Neural cell (in vitro differentiated cells): Measurements from ENCODE around the gene F13B. TPM values are rescaled to one million over a fixed set of nuclear protein-coding genes. Genes with fewer than 3 reads are reported as not detected.

Experiments used
- H2AFZ ChIP-seq: fragments of 200-600, 300-800 bp; sonication (generic), shearing (Covaris generic); 2 replicates; pipeline ENCODE4 v1.6.0; 2014; ENCODE audit warnings: low read depth, mild to moderate bottlenecking, antibody characterized with exemption, low read length, moderate library complexity
- H3F3A ChIP-seq: fragments of 200-600 bp; shearing (Covaris generic); 2 replicates; pipeline ENCODE4 v1.6.1; 2016; ENCODE audit warnings: mild to moderate bottlenecking, moderate library complexity, mixed read lengths, antibody characterized with exemption, low read length; ENCODE audit not compliant: insufficient read depth, poor library complexity, severe bottlenecking
- H3K27ac ChIP-seq: fragments of 200-600, 300-800 bp; sonication (generic), shearing (Covaris generic); 2 replicates; pipeline ENCODE4 v1.5.1; 2014; ENCODE audit warnings: mild to moderate bottlenecking, low read length, moderate library complexity
- H3K27me3 ChIP-seq: fragments of 300-800, 200-600 bp; sonication (generic), shearing (Covaris generic); 2 replicates; pipeline ENCODE4 v1.6.0; 2014; ENCODE audit warnings: mild to moderate bottlenecking, low read depth, low read length, moderate library complexity; ENCODE audit not compliant: insufficient read depth
- H3K36me3 ChIP-seq: fragments of 300-800, 200-600 bp; sonication (generic), shearing (Covaris generic); 2 replicates; pipeline ENCODE4 v1.5.1; 2014; ENCODE audit warnings: mild to moderate bottlenecking, antibody characterized with exemption, low read length, moderate library complexity; ENCODE audit not compliant: insufficient read depth
- H3K4me2 ChIP-seq: fragments of 300-800, 200-600 bp; sonication (generic), shearing (Covaris generic); 2 replicates; pipeline ENCODE4 v1.6.0; 2014; ENCODE audit warnings: mild to moderate bottlenecking, low read length
- H3K4me3 ChIP-seq: fragments of 300-800, 200-600 bp; sonication (generic), shearing (Covaris generic); 2 replicates; pipeline ENCODE4 v1.5.1; 2014; ENCODE audit warnings: mild to moderate bottlenecking, low read length, moderate library complexity
- H3K79me2 ChIP-seq: fragments of 200-600 bp; shearing (Covaris generic); replicated peaks from 2 replicates; pipeline ENCODE4 v1.6.0; 2014; ENCODE audit warnings: mild to moderate bottlenecking, low read length, moderate library complexity; ENCODE audit not compliant: insufficient read depth
- H3K9ac ChIP-seq: fragments of 300-800, 200-600 bp; sonication (generic), shearing (Covaris generic); 2 replicates; pipeline ENCODE4 v1.6.1; 2016; ENCODE audit warnings: mild to moderate bottlenecking, low read length, mixed read lengths
- H3K9me2 ChIP-seq: fragments of 200-600 bp; shearing (Covaris generic); 2 replicates; pipeline ENCODE4 v1.6.1; 2016; ENCODE audit warnings: mild to moderate bottlenecking, low read length, mixed read lengths; ENCODE audit not compliant: insufficient read depth
- H3K9me3 ChIP-seq: fragments of 200-600, 300-800 bp; sonication (generic), shearing (Covaris generic); 2 replicates; pipeline ENCODE4 v1.6.1; 2016; ENCODE audit warnings: mild to moderate bottlenecking, mixed run types, low read length, moderate library complexity, mixed read lengths
- H4K20me1 ChIP-seq: fragments of 200-600 bp; shearing (Covaris generic); 2 replicates; pipeline ENCODE4 v1.6.1; 2016; ENCODE audit warnings: mild to moderate bottlenecking, mixed run types; ENCODE audit not compliant: insufficient read depth
- EP300 ChIP-seq: fragments of 450-650 bp; conservative IDR thresholded peaks from 2 replicates; pipeline ENCODE4 v1.6.1; 2014; ENCODE audit warnings: antibody characterized with exemption, mild to moderate bottlenecking, moderate library complexity; ENCODE audit not compliant: poor library complexity, severe bottlenecking
- EZH2 ChIP-seq: fragments of 200-600, 300-800 bp; shearing (Covaris generic), sonication (generic); IDR thresholded peaks from 2 replicates; pipeline ENCODE4 v1.6.1; 2014; ENCODE audit warnings: antibody characterized with exemption, low read length, borderline replicate concordance, mild to moderate bottlenecking; ENCODE audit not compliant: insufficient read depth, poor library complexity, severe bottlenecking
- MXI1 ChIP-seq: fragments of 450-650 bp; conservative IDR thresholded peaks from 2 replicates; pipeline ENCODE4 v1.6.1; 2014; ENCODE audit warnings: antibody characterized with exemption, mild to moderate bottlenecking; ENCODE audit not compliant: poor library complexity, severe bottlenecking
- POLR2AphosphoS5 ChIP-seq: IDR thresholded peaks from 2 replicates; pipeline ENCODE4 v1.6.1; 2012
- RAD21 ChIP-seq: fragments of 450-650 bp; conservative IDR thresholded peaks from 2 replicates; pipeline ENCODE4 v1.6.1; 2014; ENCODE audit warnings: antibody characterized with exemption, mild to moderate bottlenecking, moderate library complexity
- REST ChIP-seq: IDR thresholded peaks from 2 replicates; pipeline ENCODE4 v1.6.1; 2012; ENCODE audit warnings: borderline replicate concordance
- SMC3 ChIP-seq: fragments of 450-650 bp; conservative IDR thresholded peaks from 2 replicates; pipeline ENCODE4 v1.6.1; 2014; ENCODE audit warnings: antibody characterized with exemption, mild to moderate bottlenecking, moderate library complexity; ENCODE audit not compliant: poor library complexity
- TAF1 ChIP-seq: IDR thresholded peaks from 2 replicates; pipeline ENCODE4 v1.6.1; 2012; ENCODE audit warnings: low read depth
- polyA plus RNA-seq: library from polyadenylated mRNA; depleted of rRNA; stranded (reverse); fragments of >200 nt; gene quantifications from 2 replicates; pipeline ENCODE4 v1.2.3, GENCODE V29; 2014
- TF ChIP-seq, protein P1 (sequence below): fragments of 450-650 bp; IDR thresholded peaks from 2 replicates; pipeline ENCODE4 v1.5.1; 2014; ENCODE audit warnings: antibody characterized with exemption, mild to moderate bottlenecking, moderate library complexity; ENCODE audit not compliant: poor library complexity, severe bottlenecking

Gene F13B
- polyA plus RNA-seq, 1 donor from 2014 or later: not detected

DNA sequence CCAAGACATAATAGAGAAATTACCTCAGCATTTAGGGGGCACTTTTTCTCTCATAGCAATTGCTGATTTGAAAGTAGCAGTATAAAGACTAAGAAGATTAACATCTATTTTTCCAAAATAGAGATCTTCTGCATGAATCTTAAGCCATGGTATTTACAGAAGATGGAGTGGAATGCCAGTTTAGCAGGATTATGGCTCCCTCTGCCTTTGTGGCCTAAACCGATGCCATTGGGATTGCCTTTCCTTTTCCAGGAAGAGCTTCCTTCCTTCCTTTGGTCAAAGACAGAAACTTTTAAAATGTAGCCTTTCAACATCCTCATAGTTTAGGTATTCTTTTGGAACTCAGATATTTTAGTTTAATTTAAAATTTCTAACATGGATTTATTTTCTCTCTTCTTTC lies 50.3 kb downstream of the F13B start:
- no peak for TF ChIP-seq REST
- Histone ChIP-seq H3F3A (no peaks in the 10 kb centered on the region), H3K9ac (no peak overlapping the region), H3K27me3 (no peaks in the 10 kb centered on the region), H2AFZ (no peak overlapping the region), H3K4me2 (no peak overlapping the region), H3K36me3 (no peaks in the 10 kb centered on the region), H3K9me3 (no peaks in the 10 kb centered on the region), H4K20me1 (no peaks in the 10 kb centered on the region), H3K4me3 (no peak overlapping the region), H3K79me2 (no peaks in the 10 kb centered on the region), H3K9me2 (no peaks in the 10 kb centered on the region), H3K27ac (no peak overlapping the region)

GRCh38 chr1:197013234-197013633 lies 53.8 kb downstream of the F13B start:
- no peaks in the 10 kb centered on the region for H3K27me3 ChIP-seq
- TF ChIP-seq RAD21: no peak
- TF ChIP-seq POLR2AphosphoS5: no peak
- no peak for TF ChIP-seq TAF1
- no peak overlapping the region for H2AFZ ChIP-seq
- no peaks in the 10 kb centered on the region for H3K36me3 ChIP-seq
- no peaks in the 10 kb centered on the region for H3K9me3 ChIP-seq
- no peaks in the 10 kb centered on the region for H3K9me2 ChIP-seq
- no peak overlapping the region for H3K4me2 ChIP-seq
- no peak overlapping the region for H3K4me3 ChIP-seq
- no peaks in the 10 kb centered on the region for H3K79me2 ChIP-seq
- no peaks in the 10 kb centered on the region for H4K20me1 ChIP-seq
- no peak overlapping the region for H3K9ac ChIP-seq
- no peak overlapping the region for H3K27ac ChIP-seq
- H3F3A ChIP-seq: no peaks in the 10 kb centered on the region

GRCh38 chr1:197011614-197012013 lies 55.4 kb downstream of the F13B start:
- TF ChIP-seq POLR2AphosphoS5 (no peak), REST (no peak), EP300 (no peak), MXI1 (no peak), SMC3 (no peak), EZH2 (no peak), RAD21 (no peak), TAF1 (no peak)
- TF ChIP-seq, protein P1, sequence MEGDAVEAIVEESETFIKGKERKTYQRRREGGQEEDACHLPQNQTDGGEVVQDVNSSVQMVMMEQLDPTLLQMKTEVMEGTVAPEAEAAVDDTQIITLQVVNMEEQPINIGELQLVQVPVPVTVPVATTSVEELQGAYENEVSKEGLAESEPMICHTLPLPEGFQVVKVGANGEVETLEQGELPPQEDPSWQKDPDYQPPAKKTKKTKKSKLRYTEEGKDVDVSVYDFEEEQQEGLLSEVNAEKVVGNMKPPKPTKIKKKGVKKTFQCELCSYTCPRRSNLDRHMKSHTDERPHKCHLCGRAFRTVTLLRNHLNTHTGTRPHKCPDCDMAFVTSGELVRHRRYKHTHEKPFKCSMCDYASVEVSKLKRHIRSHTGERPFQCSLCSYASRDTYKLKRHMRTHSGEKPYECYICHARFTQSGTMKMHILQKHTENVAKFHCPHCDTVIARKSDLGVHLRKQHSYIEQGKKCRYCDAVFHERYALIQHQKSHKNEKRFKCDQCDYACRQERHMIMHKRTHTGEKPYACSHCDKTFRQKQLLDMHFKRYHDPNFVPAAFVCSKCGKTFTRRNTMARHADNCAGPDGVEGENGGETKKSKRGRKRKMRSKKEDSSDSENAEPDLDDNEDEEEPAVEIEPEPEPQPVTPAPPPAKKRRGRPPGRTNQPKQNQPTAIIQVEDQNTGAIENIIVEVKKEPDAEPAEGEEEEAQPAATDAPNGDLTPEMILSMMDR: no peak
- Histone ChIP-seq H3K4me3 (no peak overlapping the region), H2AFZ (no peak overlapping the region), H3F3A (no peaks in the 10 kb centered on the region), H3K36me3 (no peaks in the 10 kb centered on the region), H3K79me2 (no peaks in the 10 kb centered on the region), H3K27me3 (no peaks in the 10 kb centered on the region), H3K9me2 (no peaks in the 10 kb centered on the region), H3K9ac (no peak overlapping the region), H4K20me1 (no peaks in the 10 kb centered on the region), H3K4me2 (no peak overlapping the region), H3K9me3 (no peaks in the 10 kb centered on the region), H3K27ac (no peak overlapping the region)
